ENCODE results near the gene FADS2.

FADS2 gene

GRCh38 chr11:61795876-61796526 lies 32.1 kb upstream of the FADS2 start:
- DNase-seq (ENCODE audit: low read depth, low spot score), result no peak

GRCh38 chr11:61797263-61797944 lies 30.7 kb upstream of the FADS2 start:
- no peak for DNase-seq (ENCODE audit: low read depth, low spot score)

- no peak for DNase-seq (ENCODE audit: low read depth, low spot score)
Observed at GRCh38 chr11:61799665-61800284, 28.3 kb upstream of the FADS2 start.

GRCh38 chr11:61800331-61801281 lies 27.5 kb upstream of the FADS2 start:
- DNase-seq (ENCODE audit: low read depth, low spot score), result no peak

GRCh38 chr11:61802605-61803004 lies 25.5 kb upstream of the FADS2 start:
- no peak for DNase-seq (ENCODE audit: low read depth, low spot score)

- no peak for DNase-seq (ENCODE audit: low read depth, low spot score)
Observed at GRCh38 chr11:61803889-61804647, 24.0 kb upstream of the FADS2 start.

- no peak for DNase-seq (ENCODE audit: low read depth, low spot score)
Observed at GRCh38 chr11:61805146-61805545, 23.0 kb upstream of the FADS2 start.

GRCh38 chr11:61806785-61807184 lies 21.3 kb upstream of the FADS2 start:
- no peak for DNase-seq (ENCODE audit: low read depth, low spot score)

GRCh38 chr11:61810671-61811175 lies 17.4 kb upstream of the FADS2 start:
- no peak for DNase-seq (ENCODE audit: low read depth, low spot score)

GRCh38 chr11:61811831-61812230 lies 16.3 kb upstream of the FADS2 start:
- DNase-seq (ENCODE audit: low read depth, low spot score), result no peak

- DNase-seq (ENCODE audit: low read depth, low spot score), result no peak
Observed at GRCh38 chr11:61812736-61813411, 15.2 kb upstream of the FADS2 start.

- DNase-seq (ENCODE audit: low read depth, low spot score), result no peak
Observed at GRCh38 chr11:61814247-61814957, 13.7 kb upstream of the FADS2 start.

- peak; percentile 91 for DNase-seq (ENCODE audit: low read depth, low spot score)
Observed at GRCh38 chr11:61814958-61815789, 12.9 kb upstream of the FADS2 start.

- no peak for DNase-seq (ENCODE audit: low read depth, low spot score)
Observed at GRCh38 chr11:61815790-61816735, 12.0 kb upstream of the FADS2 start.

- peak; percentile 78 for DNase-seq (ENCODE audit: low read depth, low spot score)
Observed at GRCh38 chr11:61816736-61817455, 11.2 kb upstream of the FADS2 start, which contains the start of gene FADS1. Gene FADS1 (minus strand): TSS chr11:61817003. CDS start chr11:61816929, 74 bp downstream.

- no peak for DNase-seq (ENCODE audit: low read depth, low spot score)
Observed at GRCh38 chr11:61817471-61818202, 10.5 kb upstream of the FADS2 start.

Measured in iPS DF 19.7 (cell line).